Measurements from ENCODE around the gene ZNRF2.

DNA sequence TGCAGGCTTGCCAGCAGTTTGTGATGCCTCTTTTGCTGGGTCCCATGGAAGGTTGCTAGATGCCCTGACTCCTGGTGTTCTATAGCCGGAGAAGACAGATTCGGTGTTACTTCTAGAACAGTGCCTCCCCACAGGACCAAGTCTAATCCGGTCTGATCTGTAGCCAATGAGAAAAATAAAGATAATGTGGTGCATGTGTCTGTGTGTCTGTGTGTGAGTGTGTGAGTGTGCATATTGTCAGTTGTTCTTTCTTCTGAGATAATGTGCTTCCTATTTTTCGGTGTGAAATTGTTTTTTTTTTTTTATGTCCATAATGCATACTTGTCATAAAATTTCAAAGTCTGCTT, 29.7 kb upstream of the ZNRF2 start:
- TF ChIP-seq, protein P1, sequence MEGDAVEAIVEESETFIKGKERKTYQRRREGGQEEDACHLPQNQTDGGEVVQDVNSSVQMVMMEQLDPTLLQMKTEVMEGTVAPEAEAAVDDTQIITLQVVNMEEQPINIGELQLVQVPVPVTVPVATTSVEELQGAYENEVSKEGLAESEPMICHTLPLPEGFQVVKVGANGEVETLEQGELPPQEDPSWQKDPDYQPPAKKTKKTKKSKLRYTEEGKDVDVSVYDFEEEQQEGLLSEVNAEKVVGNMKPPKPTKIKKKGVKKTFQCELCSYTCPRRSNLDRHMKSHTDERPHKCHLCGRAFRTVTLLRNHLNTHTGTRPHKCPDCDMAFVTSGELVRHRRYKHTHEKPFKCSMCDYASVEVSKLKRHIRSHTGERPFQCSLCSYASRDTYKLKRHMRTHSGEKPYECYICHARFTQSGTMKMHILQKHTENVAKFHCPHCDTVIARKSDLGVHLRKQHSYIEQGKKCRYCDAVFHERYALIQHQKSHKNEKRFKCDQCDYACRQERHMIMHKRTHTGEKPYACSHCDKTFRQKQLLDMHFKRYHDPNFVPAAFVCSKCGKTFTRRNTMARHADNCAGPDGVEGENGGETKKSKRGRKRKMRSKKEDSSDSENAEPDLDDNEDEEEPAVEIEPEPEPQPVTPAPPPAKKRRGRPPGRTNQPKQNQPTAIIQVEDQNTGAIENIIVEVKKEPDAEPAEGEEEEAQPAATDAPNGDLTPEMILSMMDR (conservative IDR thresholded peaks at IDR 0.05; ENCODE audit: low read depth, low read length), result no peak
- TF ChIP-seq SMC3 (IDR thresholded peaks at IDR 0.05; ENCODE audit: low read depth, low read length) (no peak), FOS (IDR thresholded peaks at IDR 0.05; ENCODE audit: low read depth, low read length) (no peak)

Data from IMR-90 (cell line).